ENCODE measurements around the gene ATP5F1E. TPM values are rescaled to one million over a fixed set of nuclear protein-coding genes. Genes with fewer than 3 reads are reported as not detected.

Gene ATP5F1E
- total RNA-seq, 1 experiment from 2014 or later, result 41.1 TPM

- H3K4me3 Mint-ChIP-seq, result no peak overlapping the region
- DNase-seq (ENCODE audit: low spot score) (no peak), ATAC-seq (no peak)
- POLR2A ChIA-PET, result no interaction called here
- no peaks in the 10 kb centered on the region for H3K9me3 Mint-ChIP-seq
- peaks cover 36% of the 10 kb centered on the region for H3K27me3 Mint-ChIP-seq (ENCODE audit: low read depth)
- TF ChIP-seq NFE2L1 (CRISPR knock-in tag; IDR thresholded peaks at IDR 0.05) (no peak), GABPB1 (CRISPR knock-in tag; IDR thresholded peaks at IDR 0.05) (no peak), IRF1 (CRISPR knock-in tag; IDR thresholded peaks at IDR 0.05) (no peak), JUN (CRISPR knock-in tag; IDR thresholded peaks at IDR 0.05) (no peak), ESRRA (CRISPR knock-in tag; IDR thresholded peaks at IDR 0.05; ENCODE audit: borderline replicate concordance) (no peak), ZNF317 (CRISPR knock-in tag; IDR thresholded peaks at IDR 0.05; ENCODE audit: borderline replicate concordance, low read depth) (no peak), JAZF1 (CRISPR knock-in tag; IDR thresholded peaks at IDR 0.05) (no peak), EMX1 (CRISPR knock-in tag; IDR thresholded peaks at IDR 0.05) (no peak), TCF7 (CRISPR knock-in tag; IDR thresholded peaks at IDR 0.05; ENCODE audit: low read depth) (no peak), SMAD4 (CRISPR knock-in tag; IDR thresholded peaks at IDR 0.05) (no peak), NR2C2 (CRISPR knock-in tag; IDR thresholded peaks at IDR 0.05) (no peak), FOXK1 (CRISPR knock-in tag; IDR thresholded peaks at IDR 0.05) (no peak), MXD4 (CRISPR knock-in tag; IDR thresholded peaks at IDR 0.05; ENCODE audit: borderline replicate concordance) (no peak)
- TF ChIP-seq, protein P1, sequence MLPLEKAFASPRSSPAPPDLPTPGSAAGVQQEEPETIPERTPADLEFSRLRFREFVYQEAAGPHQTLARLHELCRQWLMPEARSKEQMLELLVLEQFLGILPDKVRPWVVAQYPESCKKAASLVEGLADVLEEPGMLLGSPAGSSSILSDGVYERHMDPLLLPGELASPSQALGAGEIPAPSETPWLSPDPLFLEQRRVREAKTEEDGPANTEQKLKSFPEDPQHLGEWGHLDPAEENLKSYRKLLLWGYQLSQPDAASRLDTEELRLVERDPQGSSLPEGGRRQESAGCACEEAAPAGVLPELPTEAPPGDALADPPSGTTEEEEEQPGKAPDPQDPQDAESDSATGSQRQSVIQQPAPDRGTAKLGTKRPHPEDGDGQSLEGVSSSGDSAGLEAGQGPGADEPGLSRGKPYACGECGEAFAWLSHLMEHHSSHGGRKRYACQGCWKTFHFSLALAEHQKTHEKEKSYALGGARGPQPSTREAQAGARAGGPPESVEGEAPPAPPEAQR (CRISPR knock-in tag; IDR thresholded peaks at IDR 0.05), result no peak
- TF ChIP-seq, protein P2, sequence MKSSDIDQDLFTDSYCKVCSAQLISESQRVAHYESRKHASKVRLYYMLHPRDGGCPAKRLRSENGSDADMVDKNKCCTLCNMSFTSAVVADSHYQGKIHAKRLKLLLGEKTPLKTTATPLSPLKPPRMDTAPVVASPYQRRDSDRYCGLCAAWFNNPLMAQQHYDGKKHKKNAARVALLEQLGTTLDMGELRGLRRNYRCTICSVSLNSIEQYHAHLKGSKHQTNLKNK (CRISPR knock-in tag; IDR thresholded peaks at IDR 0.05), result no peak
- TF ChIP-seq, protein P3, sequence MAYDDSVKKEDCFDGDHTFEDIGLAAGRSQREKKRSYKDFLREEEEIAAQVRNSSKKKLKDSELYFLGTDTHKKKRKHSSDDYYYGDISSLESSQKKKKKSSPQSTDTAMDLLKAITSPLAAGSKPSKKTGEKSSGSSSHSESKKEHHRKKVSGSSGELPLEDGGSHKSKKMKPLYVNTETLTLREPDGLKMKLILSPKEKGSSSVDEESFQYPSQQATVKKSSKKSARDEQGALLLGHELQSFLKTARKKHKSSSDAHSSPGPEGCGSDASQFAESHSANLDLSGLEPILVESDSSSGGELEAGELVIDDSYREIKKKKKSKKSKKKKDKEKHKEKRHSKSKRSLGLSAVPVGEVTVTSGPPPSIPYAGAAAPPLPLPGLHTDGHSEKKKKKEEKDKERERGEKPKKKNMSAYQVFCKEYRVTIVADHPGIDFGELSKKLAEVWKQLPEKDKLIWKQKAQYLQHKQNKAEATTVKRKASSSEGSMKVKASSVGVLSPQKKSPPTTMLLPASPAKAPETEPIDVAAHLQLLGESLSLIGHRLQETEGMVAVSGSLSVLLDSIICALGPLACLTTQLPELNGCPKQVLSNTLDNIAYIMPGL (CRISPR knock-in tag; IDR thresholded peaks at IDR 0.05), result no peak
- TF ChIP-seq, protein P4, sequence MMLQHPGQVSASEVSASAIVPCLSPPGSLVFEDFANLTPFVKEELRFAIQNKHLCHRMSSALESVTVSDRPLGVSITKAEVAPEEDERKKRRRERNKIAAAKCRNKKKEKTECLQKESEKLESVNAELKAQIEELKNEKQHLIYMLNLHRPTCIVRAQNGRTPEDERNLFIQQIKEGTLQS (CRISPR knock-in tag; conservative IDR thresholded peaks at IDR 0.05), result no peak
- TF ChIP-seq, protein P5, sequence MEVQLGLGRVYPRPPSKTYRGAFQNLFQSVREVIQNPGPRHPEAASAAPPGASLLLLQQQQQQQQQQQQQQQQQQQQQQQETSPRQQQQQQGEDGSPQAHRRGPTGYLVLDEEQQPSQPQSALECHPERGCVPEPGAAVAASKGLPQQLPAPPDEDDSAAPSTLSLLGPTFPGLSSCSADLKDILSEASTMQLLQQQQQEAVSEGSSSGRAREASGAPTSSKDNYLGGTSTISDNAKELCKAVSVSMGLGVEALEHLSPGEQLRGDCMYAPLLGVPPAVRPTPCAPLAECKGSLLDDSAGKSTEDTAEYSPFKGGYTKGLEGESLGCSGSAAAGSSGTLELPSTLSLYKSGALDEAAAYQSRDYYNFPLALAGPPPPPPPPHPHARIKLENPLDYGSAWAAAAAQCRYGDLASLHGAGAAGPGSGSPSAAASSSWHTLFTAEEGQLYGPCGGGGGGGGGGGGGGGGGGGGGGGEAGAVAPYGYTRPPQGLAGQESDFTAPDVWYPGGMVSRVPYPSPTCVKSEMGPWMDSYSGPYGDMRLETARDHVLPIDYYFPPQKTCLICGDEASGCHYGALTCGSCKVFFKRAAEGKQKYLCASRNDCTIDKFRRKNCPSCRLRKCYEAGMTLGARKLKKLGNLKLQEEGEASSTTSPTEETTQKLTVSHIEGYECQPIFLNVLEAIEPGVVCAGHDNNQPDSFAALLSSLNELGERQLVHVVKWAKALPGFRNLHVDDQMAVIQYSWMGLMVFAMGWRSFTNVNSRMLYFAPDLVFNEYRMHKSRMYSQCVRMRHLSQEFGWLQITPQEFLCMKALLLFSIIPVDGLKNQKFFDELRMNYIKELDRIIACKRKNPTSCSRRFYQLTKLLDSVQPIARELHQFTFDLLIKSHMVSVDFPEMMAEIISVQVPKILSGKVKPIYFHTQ (CRISPR knock-in tag; IDR thresholded peaks at IDR 0.05), result no peak
- H3K4me1 Mint-ChIP-seq, result no peaks in the 10 kb centered on the region
- H3K36me3 Mint-ChIP-seq, result no peaks in the 10 kb centered on the region
- CTCF ChIA-PET, result interaction anchor here (1.0 kb wide), 1 partner anchor 156 kb away, joined by 3 read pairs; no protein-coding TSS in a partner anchor
- no peak overlapping the region for H3K27ac Mint-ChIP-seq
Observed at GRCh38 chr20:59051666-59052185, 19.6 kb upstream of the ATP5F1E start.

DNA sequence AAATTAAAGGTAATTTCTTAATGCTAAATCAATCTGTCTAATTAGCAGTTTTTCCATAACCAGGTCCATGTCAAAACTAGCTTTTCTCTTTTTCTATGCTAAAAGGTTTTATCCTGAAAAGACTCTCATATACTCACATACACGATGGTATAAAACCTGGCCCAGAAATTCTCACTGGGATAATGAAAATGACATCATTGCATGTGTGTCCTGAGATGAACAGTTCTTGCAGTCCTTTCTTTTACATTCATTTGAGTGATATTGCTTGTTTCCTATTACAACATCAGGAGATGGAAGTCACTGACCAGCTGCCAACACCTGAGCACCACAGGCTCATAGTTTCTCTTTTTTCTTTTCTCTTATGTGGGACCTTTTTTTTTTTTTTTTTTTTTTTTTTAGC lies 18.3 kb upstream of the ATP5F1E start:
- no peak for ATAC-seq
- Mint-ChIP-seq H3K27ac (no peak overlapping the region), H3K36me3 (no peaks in the 10 kb centered on the region), H3K27me3 (ENCODE audit: low read depth) (peaks cover 44% of the 10 kb centered on the region), H3K9me3 (no peaks in the 10 kb centered on the region), H3K4me3 (no peak overlapping the region), H3K4me1 (no peaks in the 10 kb centered on the region)
- ChIA-PET CTCF (no interaction called here), POLR2A (interaction anchor here (0.6 kb wide), 2 partner anchors 32 to 360 kb away, joined by 4 read pairs; no protein-coding TSS in a partner anchor)
- DNase-seq (ENCODE audit: low spot score), result no peak
- TF ChIP-seq SMAD4 (CRISPR knock-in tag; IDR thresholded peaks at IDR 0.05), result no peak
- no peak for TF ChIP-seq ZNF317 (CRISPR knock-in tag; IDR thresholded peaks at IDR 0.05; ENCODE audit: borderline replicate concordance, low read depth)
- no peak for TF ChIP-seq RORB (CRISPR knock-in tag; IDR thresholded peaks at IDR 0.05)
- no peak for TF ChIP-seq KAT7 (CRISPR knock-in tag; IDR thresholded peaks at IDR 0.05; ENCODE audit: borderline replicate concordance)
- TF ChIP-seq NR2C2 (CRISPR knock-in tag; IDR thresholded peaks at IDR 0.05), result no peak
- TF ChIP-seq, protein P6, sequence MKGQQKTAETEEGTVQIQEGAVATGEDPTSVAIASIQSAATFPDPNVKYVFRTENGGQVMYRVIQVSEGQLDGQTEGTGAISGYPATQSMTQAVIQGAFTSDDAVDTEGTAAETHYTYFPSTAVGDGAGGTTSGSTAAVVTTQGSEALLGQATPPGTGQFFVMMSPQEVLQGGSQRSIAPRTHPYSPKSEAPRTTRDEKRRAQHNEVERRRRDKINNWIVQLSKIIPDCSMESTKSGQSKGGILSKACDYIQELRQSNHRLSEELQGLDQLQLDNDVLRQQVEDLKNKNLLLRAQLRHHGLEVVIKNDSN (CRISPR knock-in tag; IDR thresholded peaks at IDR 0.05), result no peak
- TF ChIP-seq JUN (CRISPR knock-in tag; IDR thresholded peaks at IDR 0.05), result no peak
- no peak for TF ChIP-seq JAZF1 (CRISPR knock-in tag; IDR thresholded peaks at IDR 0.05)
- no peak for TF ChIP-seq EMX1 (CRISPR knock-in tag; IDR thresholded peaks at IDR 0.05)
- TF ChIP-seq, protein P1 (CRISPR knock-in tag; IDR thresholded peaks at IDR 0.05), result no peak
- TF ChIP-seq, protein P7, sequence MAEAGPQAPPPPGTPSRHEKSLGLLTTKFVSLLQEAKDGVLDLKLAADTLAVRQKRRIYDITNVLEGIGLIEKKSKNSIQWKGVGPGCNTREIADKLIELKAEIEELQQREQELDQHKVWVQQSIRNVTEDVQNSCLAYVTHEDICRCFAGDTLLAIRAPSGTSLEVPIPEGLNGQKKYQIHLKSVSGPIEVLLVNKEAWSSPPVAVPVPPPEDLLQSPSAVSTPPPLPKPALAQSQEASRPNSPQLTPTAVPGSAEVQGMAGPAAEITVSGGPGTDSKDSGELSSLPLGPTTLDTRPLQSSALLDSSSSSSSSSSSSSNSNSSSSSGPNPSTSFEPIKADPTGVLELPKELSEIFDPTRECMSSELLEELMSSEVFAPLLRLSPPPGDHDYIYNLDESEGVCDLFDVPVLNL (CRISPR knock-in tag; IDR thresholded peaks at IDR 0.05; ENCODE audit: borderline replicate concordance, low read depth), result no peak
